Liver (tissue), 9 donors: ENCODE measurements around the gene CCN2. TPM values are rescaled to one million over a fixed set of nuclear protein-coding genes. Genes with fewer than 3 reads are reported as not detected.
A peak's percentile ranks its signal among the peaks of the same experiment; 100 is the strongest.
"Not testable (repeated sequence)": the region's sequence is repeated elsewhere in the genome, so short reads cannot be mapped to it uniquely, and the experiment has no call there.

Experiments
- DNase-seq: peaks from one replicate; pipeline ENCODE4 v3.0.0-alpha.2; 2017; ENCODE audit warnings: low spot score
- H3K27ac ChIP-seq, 2 donors: one replicate each; pipeline ENCODE4 v1.7.0; 2013; ENCODE audit warnings: inconsistent platforms in 2 of 2, low read length in 2 of 2, control low read depth in 1 of 2, low read depth in 1 of 2, mild to moderate bottlenecking in 1 of 2
- H3K27me3 ChIP-seq, 4 donors: one replicate each; pipeline versions ENCODE4 v1.6.1 to v1.7.0; 2013; ENCODE audit warnings: low read length in 3 of 4, inconsistent platforms in 1 of 4, mild to moderate bottlenecking in 1 of 4, moderate library complexity in 1 of 4; ENCODE audit not compliant: control insufficient read depth in 4 of 4, insufficient read depth in 4 of 4
- H3K36me3 ChIP-seq, 4 donors: one replicate each; pipeline versions ENCODE4 v1.6.1 to v1.7.0; 2013; ENCODE audit warnings: low read length in 3 of 4, mild to moderate bottlenecking in 3 of 4, low read depth in 1 of 4, moderate library complexity in 1 of 4; ENCODE audit not compliant: control insufficient read depth in 4 of 4, insufficient read depth in 3 of 4
- H3K4me1 ChIP-seq, 4 donors: one replicate each; pipeline versions ENCODE4 v1.6.1 to v1.7.0; 2013; ENCODE audit warnings: low read length in 3 of 4, mild to moderate bottlenecking in 3 of 4, moderate library complexity in 1 of 4; ENCODE audit not compliant: control insufficient read depth in 4 of 4, insufficient read depth in 4 of 4
- H3K4me3 ChIP-seq, 3 donors: one replicate each; pipeline versions ENCODE4 v1.6.1 to v1.7.0; 2013; ENCODE audit warnings: low read length in 3 of 3, control low read depth in 1 of 3, low read depth in 1 of 3, mild to moderate bottlenecking in 1 of 3
- H3K9ac ChIP-seq, 2 donors: one replicate each; pipeline ENCODE4 v1.7.0; 2013; ENCODE audit warnings: low read length in 2 of 2, mild to moderate bottlenecking in 2 of 2, moderate library complexity in 2 of 2, control low read depth in 1 of 2, low read depth in 1 of 2
- H3K9me3 ChIP-seq, 4 donors: one replicate each; pipeline versions ENCODE4 v1.6.1 to v1.7.0; 2013; ENCODE audit warnings: low read length in 3 of 4; ENCODE audit not compliant: control insufficient read depth in 4 of 4
- ATF3 ChIP-seq: IDR thresholded peaks from 2 replicates; pipeline ENCODE4 v1.6.1; 2016; ENCODE audit warnings: antibody characterized with exemption
- CTCF ChIP-seq: fragments of 150-350 bp; IDR thresholded peaks from 2 replicates; pipeline ENCODE4 v1.5.1; 2017; ENCODE audit warnings: improper control_type of control experiment, low read depth, low read length; ENCODE audit not compliant: missing input control
- FOXA1 ChIP-seq: IDR thresholded peaks from 2 replicates; pipeline ENCODE4 v1.6.1; 2016; ENCODE audit warnings: antibody characterized with exemption
- FOXA2 ChIP-seq: IDR thresholded peaks from 2 replicates; pipeline ENCODE4 v1.6.1; 2016; ENCODE audit warnings: antibody characterized with exemption
- HNF4A ChIP-seq, 2 donors: conservative IDR thresholded peaks; 2 replicates each; pipeline ENCODE4 v1.6.1; 2016; ENCODE audit warnings: antibody characterized with exemption in 2 of 2, mild to moderate bottlenecking in 2 of 2
- HNF4G ChIP-seq: IDR thresholded peaks from 2 replicates; pipeline ENCODE4 v1.6.1; 2016; ENCODE audit warnings: antibody characterized with exemption
- RAD21 ChIP-seq, 2 donors: IDR thresholded peaks; 2 replicates each; pipeline ENCODE4 v1.6.1; 2016; ENCODE audit warnings: antibody characterized with exemption in 2 of 2, mild to moderate bottlenecking in 2 of 2
- REST ChIP-seq: IDR thresholded peaks from 2 replicates; pipeline ENCODE4 v1.6.1; 2016; ENCODE audit warnings: antibody characterized with exemption, mild to moderate bottlenecking
- RXRA ChIP-seq, 2 donors: IDR thresholded peaks; 2 replicates each; pipeline ENCODE4 v1.6.1; 2017 to 2018; ENCODE audit warnings: antibody characterized with exemption in 2 of 2, mild to moderate bottlenecking in 1 of 2
- YY1 ChIP-seq: IDR thresholded peaks from 2 replicates; pipeline ENCODE4 v1.6.1; 2016; ENCODE audit warnings: antibody characterized with exemption, mild to moderate bottlenecking
- WGBS: extraction: QIAGEN DNeasy Blood & Tissue Kit; methylation state at CpG from one replicate; pipeline ENCODE4 v1.1.7; 2013; 5-methylcytosine and 5-hydroxymethylcytosine counted together
- polyA plus RNA-seq, 2 donors: library from polyadenylated mRNA; stranded (reverse) in 1 of 2; unstranded in 1 of 2; fragments of 200-250 nt in 1 of 2; fragments of >200 nt in 1 of 2; fragmentation: Nextera tagmentation in 1 of 2; extraction: Ambion mirVana in 1 of 2; gene quantifications; one replicate each; pipeline versions ENCODE4 v1.2.1 to v1.2.3, GENCODE V29; 2013 to 2015
- total RNA-seq, 2 donors: library from RNA; depleted of rRNA; stranded (reverse); fragments of >200 nt; gene quantifications; one replicate each; pipeline ENCODE4 v1.2.3, GENCODE V29; 2014
- donor health status: healthy.
- donor health status: healthy.
- donor health status: healthy.
- donor health status: healthy.
- donor health status: healthy.

The CCN2 gene
- total and polyA plus RNA-seq, 4 donors, result 7.3 to 26.9 (median 19.5) TPM

GRCh38 chr6:131916847-131917246 lies 34.3 kb downstream of the CCN2 start (continued):
- TF ChIP-seq REST (no peak), FOXA1 (no peak)

- not testable (repeated sequence) for H3K9ac ChIP-seq, H3K36me3 ChIP-seq, H3K4me1 ChIP-seq, H3K27me3 ChIP-seq, H3K4me3 ChIP-seq, H3K9me3 ChIP-seq, H3K27ac ChIP-seq, DNase-seq
- 94% methylated on average over 2 of the region's 2 CpGs for WGBS
These were observed 34.9 kb downstream of the CCN2 start for GRCh38 chr6:131916091-131916796.

GRCh38 chr6:131914967-131915751 lies 36.0 kb downstream of the CCN2 start:
- peak; percentile 41 for DNase-seq
- Histone ChIP-seq H3K36me3 (no peaks in the 10 kb centered on the region), H3K4me3 (no peak overlapping the region), H3K27me3 (no peaks in the 10 kb centered on the region), H3K9me3 (no peaks in the 10 kb centered on the region), H3K9ac (no peak overlapping the region), H3K4me1 (no peaks in the 10 kb centered on the region), H3K27ac (no peak overlapping the region)
- WGBS, result 28% methylated on average over 10 of the region's 10 CpGs
- TF ChIP-seq FOXA2, result peak; percentile 10
- no peak for TF ChIP-seq YY1
- TF ChIP-seq HNF4A (conservative IDR thresholded peaks at IDR 0.05), result peak in 1 of 2 donors; percentile 26
- TF ChIP-seq RXRA (IDR thresholded peaks at IDR 0.05), result no peak
- peak; percentile 78 for TF ChIP-seq CTCF
- no peak for TF ChIP-seq HNF4G
- TF ChIP-seq RAD21 (IDR thresholded peaks at IDR 0.05), result peak; percentile 81 to 90
- TF ChIP-seq ATF3, result no peak
